Fibroblast of pulmonary artery (primary cell): ENCODE results near the gene NME7.

Experiments used
- DNase-seq: peaks from one replicate; pipeline ENCODE4 v3.0.0-alpha.2; 2010; ENCODE audit warnings: low read depth
- H3K4me3 ChIP-seq: replicated peaks from 2 replicates; pipeline ENCODE4 v1.5.1; 2011; ENCODE audit warnings: low read depth, mild to moderate bottlenecking, control low read depth, low read length, moderate library complexity
- TF ChIP-seq, protein P1 (sequence below): IDR thresholded peaks from 2 replicates; pipeline ENCODE4 v1.5.1; 2011; ENCODE audit warnings: mild to moderate bottlenecking, control low read depth, low read length, inconsistent platforms; ENCODE audit errors: missing control alignments

The NME7 gene

DNA sequence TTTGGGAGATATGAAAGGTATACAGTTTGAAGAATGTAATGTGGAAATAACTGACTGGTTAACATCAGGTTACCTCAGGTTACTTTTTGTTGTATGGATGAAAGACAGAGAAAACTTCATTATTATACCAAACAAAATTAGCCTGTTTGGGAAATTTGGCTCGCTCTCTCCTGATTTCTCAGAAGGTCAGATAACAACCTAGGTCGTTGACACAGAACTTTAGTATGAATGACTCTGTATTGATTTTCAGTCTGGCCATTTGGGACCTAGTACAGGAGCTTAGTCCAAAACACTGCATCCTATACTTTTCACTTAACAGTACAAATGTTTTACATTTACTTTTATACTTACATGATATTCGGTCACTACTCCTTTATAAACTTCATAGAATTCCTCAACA lies 132.8 kb downstream of the NME7 start:
- DNase-seq, result no peak
- TF ChIP-seq, protein P1, sequence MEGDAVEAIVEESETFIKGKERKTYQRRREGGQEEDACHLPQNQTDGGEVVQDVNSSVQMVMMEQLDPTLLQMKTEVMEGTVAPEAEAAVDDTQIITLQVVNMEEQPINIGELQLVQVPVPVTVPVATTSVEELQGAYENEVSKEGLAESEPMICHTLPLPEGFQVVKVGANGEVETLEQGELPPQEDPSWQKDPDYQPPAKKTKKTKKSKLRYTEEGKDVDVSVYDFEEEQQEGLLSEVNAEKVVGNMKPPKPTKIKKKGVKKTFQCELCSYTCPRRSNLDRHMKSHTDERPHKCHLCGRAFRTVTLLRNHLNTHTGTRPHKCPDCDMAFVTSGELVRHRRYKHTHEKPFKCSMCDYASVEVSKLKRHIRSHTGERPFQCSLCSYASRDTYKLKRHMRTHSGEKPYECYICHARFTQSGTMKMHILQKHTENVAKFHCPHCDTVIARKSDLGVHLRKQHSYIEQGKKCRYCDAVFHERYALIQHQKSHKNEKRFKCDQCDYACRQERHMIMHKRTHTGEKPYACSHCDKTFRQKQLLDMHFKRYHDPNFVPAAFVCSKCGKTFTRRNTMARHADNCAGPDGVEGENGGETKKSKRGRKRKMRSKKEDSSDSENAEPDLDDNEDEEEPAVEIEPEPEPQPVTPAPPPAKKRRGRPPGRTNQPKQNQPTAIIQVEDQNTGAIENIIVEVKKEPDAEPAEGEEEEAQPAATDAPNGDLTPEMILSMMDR, result no peak
- no peak overlapping the region for H3K4me3 ChIP-seq

- TF ChIP-seq, protein P1, result no peak
- no peak for DNase-seq
- H3K4me3 ChIP-seq, result no peak overlapping the region
Measured at GRCh38 chr1:169217636-169218035, 150.0 kb downstream of the NME7 start.

DNA sequence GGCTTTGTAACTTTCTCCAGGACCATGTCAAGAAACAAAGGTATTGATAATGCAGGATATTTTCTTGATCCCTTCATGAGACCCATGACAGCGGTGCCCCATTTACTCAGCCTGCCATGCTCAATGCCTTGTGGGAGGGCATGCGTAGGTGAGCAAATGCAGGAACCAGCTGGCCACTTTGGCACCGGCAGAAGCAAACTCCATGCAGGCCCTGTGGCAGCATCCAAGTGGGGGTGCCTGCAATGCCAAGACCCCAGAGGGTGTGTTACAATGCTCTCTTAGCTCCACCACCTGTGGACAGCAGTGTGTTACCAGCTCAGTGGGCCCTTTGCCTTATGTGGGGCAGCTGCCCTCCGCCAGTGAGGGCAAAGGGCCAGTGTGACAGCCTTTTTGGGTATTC lies 153.0 kb downstream of the NME7 start:
- no peak overlapping the region for H3K4me3 ChIP-seq
- TF ChIP-seq, protein P1, result no peak
- DNase-seq, result no peak

DNA sequence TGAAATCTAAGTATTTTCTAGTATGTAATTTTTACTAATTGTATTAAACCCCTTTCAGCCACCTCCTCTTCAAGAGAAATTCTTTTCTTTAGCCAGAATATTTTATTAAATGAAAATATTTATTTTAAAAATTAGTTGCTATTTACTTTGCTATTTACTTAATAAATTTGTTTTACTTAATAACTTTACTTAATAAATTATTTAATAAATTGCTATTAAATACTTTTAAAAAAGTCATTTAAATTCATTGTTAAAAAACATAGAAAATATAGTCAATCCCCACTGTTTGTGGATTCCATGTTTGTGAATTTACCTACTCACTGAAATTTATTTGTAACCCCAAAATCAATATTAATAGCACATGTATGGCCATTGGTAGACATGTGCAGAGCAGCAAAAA lies 155.5 kb downstream of the NME7 start:
- H3K4me3 ChIP-seq, result no peak overlapping the region
- DNase-seq, result no peak
- TF ChIP-seq, protein P1, result no peak

- no peak for DNase-seq
- TF ChIP-seq, protein P1, result no peak
Measured at GRCh38 chr1:169207797-169208520, 159.6 kb downstream of the NME7 start.

GRCh38 chr1:169204157-169204556 lies 163.4 kb downstream of the NME7 start:
- TF ChIP-seq, protein P1, result no peak
- no peak for DNase-seq

More at GRCh38 chr1:169207797-169208520, 159.6 kb downstream of the NME7 start:
- no peak overlapping the region for H3K4me3 ChIP-seq

More at GRCh38 chr1:169204157-169204556, 163.4 kb downstream of the NME7 start:
- H3K4me3 ChIP-seq, result no peak overlapping the region
